Tibial artery (tissue), 4 donors: ENCODE results near the gene KRT7.

Experiments used
- DNase-seq, 2 donors: peaks; one replicate each; pipeline ENCODE4 v3.0.0-alpha.2; 2019
- H3K27ac ChIP-seq, 2 donors: fragments of 200-600 bp; sonication (generic) in 1 of 2; 1 replicate in 1 of 2; 2 replicates in 1 of 2; pipeline ENCODE4 v1.5.1; 2018 to 2019; ENCODE audit warnings: mild to moderate bottlenecking in 1 of 2
- H3K27me3 ChIP-seq, 2 donors: fragments of 200-600 bp; sonication (generic) in 1 of 2; one replicate each; pipeline versions ENCODE4 v1.5.1 to v1.6.0; 2016 to 2019
- H3K36me3 ChIP-seq, 3 donors: fragments of 200-600 bp; sonication (generic) in 2 of 3; one replicate each; pipeline ENCODE4 v1.5.1; 2016 to 2019; ENCODE audit warnings: mild to moderate bottlenecking in 2 of 3
- H3K4me1 ChIP-seq, 4 donors: fragments of 200-600 bp; sonication (generic) in 2 of 4; 1 replicate in 3 of 4; 2 replicates in 1 of 4; pipeline ENCODE4 v1.5.1; 2016 to 2019
- H3K4me3 ChIP-seq, 2 donors: fragments of 200-600 bp; sonication (generic) in 1 of 2; 1 replicate in 1 of 2; 2 replicates in 1 of 2; pipeline ENCODE4 v1.5.1; 2018 to 2019; ENCODE audit warnings: mild to moderate bottlenecking in 2 of 2
- H3K9me3 ChIP-seq, 3 donors: fragments of 200-600 bp; sonication (generic) in 1 of 3; one replicate each; pipeline ENCODE4 v1.5.1; 2016 to 2019
- CTCF ChIP-seq, 2 experiments: fragments of 200-600 bp in 1 of 2; fragments of 450-650 bp in 1 of 2; IDR thresholded peaks; one replicate each; pipeline ENCODE4 v1.5.1; 2017 to 2019; ENCODE audit warnings: antibody characterized with exemption in 2 of 2, mild to moderate bottlenecking in 1 of 2, moderate library complexity in 1 of 2
- intact Hi-C: fragments of 100-400 bp; cut with DNase I; formaldehyde crosslinking; loops from one replicate; pipeline ENCODE4 v1.15.0; 2023; ENCODE audit warnings: low total_unique reads

The KRT7 gene

GRCh38 chr12:52221912-52222457 is 11.1 kb upstream of the KRT7 start:
- H3K9me3 ChIP-seq = no peaks in the 10 kb centered on the region
- no peak overlapping the region for H3K4me3 ChIP-seq
- H3K27ac ChIP-seq = peak overlapping the region in 1 of 2 donors; percentile 10
- no peaks in the 10 kb centered on the region for H3K36me3 ChIP-seq
- peak in 1 of 2 donors; percentile 76 for DNase-seq
- peaks cover 0 to 36% (median 14%) of the 10 kb centered on the region in 4 donors for H3K4me1 ChIP-seq
- TF ChIP-seq CTCF (IDR thresholded peaks at IDR 0.05) = peak in 1 of 2 experiments; percentile 19
- peaks cover 0 to 4% of the 10 kb centered on the region in 2 donors for H3K27me3 ChIP-seq
- intact Hi-C loops = no loop called here

- DNase-seq = no peak
- intact Hi-C loops = no loop called here
- H3K27me3 ChIP-seq = peaks cover 0 to 4% of the 10 kb centered on the region in 2 donors
Measured at GRCh38 chr12:52222692-52223091, 10.4 kb upstream of the KRT7 start.

GRCh38 chr12:52223406-52224039 is 9.5 kb upstream of the KRT7 start:
- no peaks in the 10 kb centered on the region for H3K9me3 ChIP-seq
- no peaks in the 10 kb centered on the region for H3K36me3 ChIP-seq
- no peak for TF ChIP-seq CTCF (IDR thresholded peaks at IDR 0.05)
- peaks cover 0 to 31% (median 7%) of the 10 kb centered on the region in 4 donors for H3K4me1 ChIP-seq
- intact Hi-C loops = no loop called here
- peaks cover 0 to 4% of the 10 kb centered on the region in 2 donors for H3K27me3 ChIP-seq
- H3K4me3 ChIP-seq = no peak overlapping the region
- DNase-seq = no peak
- no peak overlapping the region for H3K27ac ChIP-seq

More at GRCh38 chr12:52222692-52223091, 10.4 kb upstream of the KRT7 start:
- Histone ChIP-seq H3K9me3 (no peaks in the 10 kb centered on the region), H3K4me1 (peaks cover 0 to 31% (median 9%) of the 10 kb centered on the region in 4 donors), H3K27ac (peak overlapping the region in 1 of 2 donors; percentile 10), H3K4me3 (no peak overlapping the region), H3K36me3 (no peaks in the 10 kb centered on the region)
- TF ChIP-seq CTCF (IDR thresholded peaks at IDR 0.05) = no peak

- Histone ChIP-seq H3K4me3 (no peak overlapping the region), H3K4me1 (peaks cover 0 to 31% (median 7%) of the 10 kb centered on the region in 4 donors), H3K27ac (no peak overlapping the region), H3K27me3 (peaks cover 0 to 4% of the 10 kb centered on the region in 2 donors), H3K36me3 (no peaks in the 10 kb centered on the region), H3K9me3 (no peaks in the 10 kb centered on the region)
- intact Hi-C loops = no loop called here
- no peak for DNase-seq
- TF ChIP-seq CTCF (IDR thresholded peaks at IDR 0.05) = no peak
Measured at GRCh38 chr12:52224151-52224550, 8.9 kb upstream of the KRT7 start.

- intact Hi-C loops = no loop called here
- Histone ChIP-seq H3K36me3 (no peaks in the 10 kb centered on the region), H3K4me1 (peaks cover 0 to 42% (median 14%) of the 10 kb centered on the region in 4 donors), H3K9me3 (no peaks in the 10 kb centered on the region), H3K27ac (peak overlapping the region; percentile 21 to 51), H3K4me3 (no peak overlapping the region), H3K27me3 (peaks cover 0 to 4% of the 10 kb centered on the region in 2 donors)
- no peak for TF ChIP-seq CTCF (IDR thresholded peaks at IDR 0.05)
- peak in 1 of 2 donors; percentile 8 for DNase-seq
Measured at GRCh38 chr12:52225752-52226151, 7.3 kb upstream of the KRT7 start.
